Right lobe of liver (tissue), 4 donors: ENCODE data around the gene GPR148.

Source experiments
- CTCF ChIP-seq, 4 donors: fragments of 200-600 bp in 3 of 4; fragments of 450-650 bp in 1 of 4; IDR thresholded peaks; one replicate each; pipeline versions ENCODE4 v1.5.1 to v1.8.0; 2016 to 2022; ENCODE audit warnings: antibody characterized with exemption in 4 of 4, mild to moderate bottlenecking in 2 of 4
- POLR2A ChIP-seq: fragments of 450-650 bp; IDR thresholded peaks from one replicate; pipeline ENCODE4 v1.6.1; 2017; ENCODE audit warnings: antibody characterized with exemption, mild to moderate bottlenecking
- donor health status: DM: no; HTN: no; CAD: no.
- donor health status: DM: no; HTN: no; CAD: no.
- donor health status: DM: no; HTN: yes; CAD: no.

- TF ChIP-seq CTCF (IDR thresholded peaks at IDR 0.05) (no peak), POLR2A (no peak)
Observed at GRCh38 chr2:130769343-130769907, 40.6 kb downstream of the GPR148 start.
